ENCODE data around the gene IFNA8. TPM values are rescaled to one million over a fixed set of nuclear protein-coding genes. Genes with fewer than 3 reads are reported as not detected.
A peak's percentile ranks its signal among the peaks of the same experiment; 100 is the strongest.
"Not testable (repeated sequence)": the region's sequence is repeated elsewhere in the genome, so short reads cannot be mapped to it uniquely, and the experiment has no call there.

The IFNA8 gene
- total and polyA plus RNA-seq, 4 donors, result not detected

- Histone ChIP-seq H3K9ac (ENCODE audit: insufficient read depth in 1 of 2, low read length in 2 of 2) (no peak overlapping the region), H3K4me1 (ENCODE audit: control insufficient read depth in 5 of 5, insufficient read depth in 5 of 5, low read length in 5 of 5) (no peaks in the 10 kb centered on the region), H3K9me3 (ENCODE audit: control insufficient read depth in 4 of 4, insufficient read depth in 3 of 4, low read length in 3 of 4) (peaks cover 0 to 8% (median 0%) of the 10 kb centered on the region in 4 donors), H3K4me3 (no peak overlapping the region), H3K27me3 (ENCODE audit: control insufficient read depth in 3 of 3, insufficient read depth in 3 of 3, low read length in 2 of 3) (no peaks in the 10 kb centered on the region), H3K36me3 (ENCODE audit: control insufficient read depth in 4 of 4, insufficient read depth in 4 of 4, low read length in 4 of 4) (no peaks in the 10 kb centered on the region), H3K27ac (ENCODE audit: low read depth in 1 of 2, low read length in 1 of 2) (no peak overlapping the region)
- WGBS, 2 donors, result 60 to 72% methylated on average over 4 of the region's 4 CpGs
- no peak for ATAC-seq (ENCODE audit: insufficient read depth, low FRiP score)
- DNase-seq, result peak in 1 of 3 donors; percentile 1
- TF ChIP-seq, protein P1, sequence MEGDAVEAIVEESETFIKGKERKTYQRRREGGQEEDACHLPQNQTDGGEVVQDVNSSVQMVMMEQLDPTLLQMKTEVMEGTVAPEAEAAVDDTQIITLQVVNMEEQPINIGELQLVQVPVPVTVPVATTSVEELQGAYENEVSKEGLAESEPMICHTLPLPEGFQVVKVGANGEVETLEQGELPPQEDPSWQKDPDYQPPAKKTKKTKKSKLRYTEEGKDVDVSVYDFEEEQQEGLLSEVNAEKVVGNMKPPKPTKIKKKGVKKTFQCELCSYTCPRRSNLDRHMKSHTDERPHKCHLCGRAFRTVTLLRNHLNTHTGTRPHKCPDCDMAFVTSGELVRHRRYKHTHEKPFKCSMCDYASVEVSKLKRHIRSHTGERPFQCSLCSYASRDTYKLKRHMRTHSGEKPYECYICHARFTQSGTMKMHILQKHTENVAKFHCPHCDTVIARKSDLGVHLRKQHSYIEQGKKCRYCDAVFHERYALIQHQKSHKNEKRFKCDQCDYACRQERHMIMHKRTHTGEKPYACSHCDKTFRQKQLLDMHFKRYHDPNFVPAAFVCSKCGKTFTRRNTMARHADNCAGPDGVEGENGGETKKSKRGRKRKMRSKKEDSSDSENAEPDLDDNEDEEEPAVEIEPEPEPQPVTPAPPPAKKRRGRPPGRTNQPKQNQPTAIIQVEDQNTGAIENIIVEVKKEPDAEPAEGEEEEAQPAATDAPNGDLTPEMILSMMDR (IDR thresholded peaks at IDR 0.05; ENCODE audit: control extremely low read depth, extremely low read depth), result no peak
Measured at GRCh38 chr9:21443849-21444625, 35.1 kb downstream of the IFNA8 start.

GRCh38 chr9:21449312-21449711, 40.4 kb downstream of the IFNA8 start:
- DNase-seq; ATAC-seq (ENCODE audit: insufficient read depth, low FRiP score); H3K36me3 ChIP-seq (ENCODE audit: control insufficient read depth in 4 of 4, insufficient read depth in 4 of 4, low read length in 4 of 4); H3K27me3 ChIP-seq (ENCODE audit: control insufficient read depth in 3 of 3, insufficient read depth in 3 of 3, low read length in 2 of 3); H3K4me1 ChIP-seq (ENCODE audit: control insufficient read depth in 5 of 5, insufficient read depth in 5 of 5, low read length in 5 of 5); H3K9me3 ChIP-seq (ENCODE audit: control insufficient read depth in 4 of 4, insufficient read depth in 3 of 4, low read length in 3 of 4); H3K4me3 ChIP-seq; H3K27ac ChIP-seq (ENCODE audit: low read depth in 1 of 2, low read length in 1 of 2); H3K9ac ChIP-seq (ENCODE audit: insufficient read depth in 1 of 2, low read length in 2 of 2): not testable (repeated sequence)
- 87 to 96% methylated on average over 5 of the region's 5 CpGs for WGBS, 2 donors

DNA sequence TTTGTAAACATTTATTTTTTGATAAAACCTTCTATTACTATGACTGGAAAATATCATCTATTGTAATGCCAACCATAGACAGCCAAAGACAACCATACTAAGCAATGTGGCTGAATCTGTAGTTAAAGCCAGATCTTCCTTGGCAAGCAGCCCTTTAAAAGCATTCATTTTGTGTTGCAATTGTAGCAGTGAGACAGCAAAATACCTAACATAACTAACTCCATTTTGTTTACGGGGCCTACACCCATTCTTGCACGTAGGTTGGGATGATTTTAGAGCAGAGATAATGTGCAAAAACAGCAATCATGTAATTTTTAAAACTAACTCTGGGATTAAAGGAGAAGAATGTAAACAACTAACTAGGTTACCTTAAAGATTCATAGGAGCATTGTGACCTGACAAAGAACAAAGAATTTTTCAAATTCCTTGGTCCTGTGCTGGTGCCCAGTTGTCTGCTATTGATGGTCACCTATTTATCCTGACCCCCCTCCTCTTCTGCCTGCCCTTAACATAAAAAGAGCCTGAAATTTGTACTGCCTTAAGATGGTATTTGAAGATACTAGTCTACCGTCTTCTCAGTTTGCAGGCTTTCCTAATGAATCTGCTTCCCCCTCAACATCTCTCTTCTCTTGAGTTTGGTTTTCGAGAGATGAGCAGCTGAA, 41.9 kb downstream of the IFNA8 start:
- no peak for ATAC-seq (ENCODE audit: insufficient read depth, low FRiP score)
- no peaks in the 10 kb centered on the region for H3K27me3 ChIP-seq (ENCODE audit: control insufficient read depth in 3 of 3, insufficient read depth in 3 of 3, low read length in 2 of 3)
- H3K36me3 ChIP-seq (ENCODE audit: control insufficient read depth in 4 of 4, insufficient read depth in 4 of 4, low read length in 4 of 4), result no peaks in the 10 kb centered on the region
- TF ChIP-seq, protein P1 (IDR thresholded peaks at IDR 0.05; ENCODE audit: control extremely low read depth, extremely low read depth), result no peak
- H3K9me3 ChIP-seq (ENCODE audit: control insufficient read depth in 4 of 4, insufficient read depth in 3 of 4, low read length in 3 of 4), result no peaks in the 10 kb centered on the region
- no peak overlapping the region for H3K4me3 ChIP-seq
- DNase-seq, result no peak
- 78 to 88% methylated on average over 4 of the region's 4 CpGs for WGBS, 2 donors
- H3K9ac ChIP-seq (ENCODE audit: insufficient read depth in 1 of 2, low read length in 2 of 2), result no peak overlapping the region
- no peaks in the 10 kb centered on the region for H3K4me1 ChIP-seq (ENCODE audit: control insufficient read depth in 5 of 5, insufficient read depth in 5 of 5, low read length in 5 of 5)
- no peak overlapping the region for H3K27ac ChIP-seq (ENCODE audit: low read depth in 1 of 2, low read length in 1 of 2)

- no peak overlapping the region for H3K9ac ChIP-seq (ENCODE audit: insufficient read depth in 1 of 2, low read length in 2 of 2)
- H3K36me3 ChIP-seq (ENCODE audit: control insufficient read depth in 4 of 4, insufficient read depth in 4 of 4, low read length in 4 of 4), result no peaks in the 10 kb centered on the region
- no peak overlapping the region for H3K4me3 ChIP-seq
- 79 to 81% methylated on average over 4 of the region's 4 CpGs for WGBS, 2 donors
- H3K27ac ChIP-seq (ENCODE audit: low read depth in 1 of 2, low read length in 1 of 2), result no peak overlapping the region
- DNase-seq (no peak), ATAC-seq (ENCODE audit: insufficient read depth, low FRiP score) (no peak)
- no peaks in the 10 kb centered on the region for H3K4me1 ChIP-seq (ENCODE audit: control insufficient read depth in 5 of 5, insufficient read depth in 5 of 5, low read length in 5 of 5)
- no peaks in the 10 kb centered on the region for H3K9me3 ChIP-seq (ENCODE audit: control insufficient read depth in 4 of 4, insufficient read depth in 3 of 4, low read length in 3 of 4)
- TF ChIP-seq, protein P1 (IDR thresholded peaks at IDR 0.05; ENCODE audit: control extremely low read depth, extremely low read depth), result no peak
- no peaks in the 10 kb centered on the region for H3K27me3 ChIP-seq (ENCODE audit: control insufficient read depth in 3 of 3, insufficient read depth in 3 of 3, low read length in 2 of 3)
Measured at GRCh38 chr9:21452681-21453080, 43.8 kb downstream of the IFNA8 start.
